Tibial nerve (tissue), 3 donors: ENCODE measurements around the gene THAP11.

ENCODE experiments used
- POLR2A ChIP-seq, 2 donors: fragments of 450-650 bp; IDR thresholded peaks; one replicate each; pipeline ENCODE4 v1.6.1; 2017; ENCODE audit warnings: antibody characterized with exemption in 2 of 2, mild to moderate bottlenecking in 2 of 2, moderate library complexity in 2 of 2
- TF ChIP-seq, protein P1 (sequence below), 5 experiments: fragments of 200-600 bp in 3 of 5; fragments of 450-650 bp in 2 of 5; sonication (generic) in 3 of 5; IDR thresholded peaks; one replicate each; pipeline ENCODE4 v1.5.1; 2016 to 2019; ENCODE audit warnings: antibody characterized with exemption in 5 of 5, mild to moderate bottlenecking in 3 of 5, moderate library complexity in 2 of 5

DNA sequence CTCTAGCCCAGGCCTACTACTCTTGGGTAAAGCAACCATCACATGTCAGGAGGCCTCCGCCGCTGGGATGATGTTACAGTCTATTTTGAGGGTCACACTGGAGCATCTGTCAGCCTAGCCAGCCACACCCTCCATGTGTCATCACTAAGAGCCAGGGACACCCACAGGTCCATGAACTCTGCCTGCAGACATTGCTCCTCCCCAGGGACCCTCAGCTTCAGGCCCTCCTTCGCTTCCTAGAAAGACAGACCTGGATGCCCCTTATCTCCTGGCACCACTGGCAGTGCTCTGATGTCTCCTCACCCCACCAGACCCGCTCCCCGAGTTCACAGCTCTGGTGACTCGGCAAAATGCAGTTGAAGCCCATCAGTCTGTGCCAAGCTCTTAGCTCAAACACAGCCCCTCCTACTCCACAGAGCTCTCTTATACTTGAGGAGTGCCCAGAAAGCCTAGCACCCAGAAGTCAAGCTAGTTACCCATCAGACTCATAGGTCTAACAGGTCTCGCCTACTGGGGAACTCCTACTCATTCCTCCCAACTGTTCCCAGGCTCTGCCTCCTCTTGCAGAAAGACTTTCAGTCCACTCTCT, 41.7 kb upstream of the THAP11 start:
- TF ChIP-seq, protein P1, sequence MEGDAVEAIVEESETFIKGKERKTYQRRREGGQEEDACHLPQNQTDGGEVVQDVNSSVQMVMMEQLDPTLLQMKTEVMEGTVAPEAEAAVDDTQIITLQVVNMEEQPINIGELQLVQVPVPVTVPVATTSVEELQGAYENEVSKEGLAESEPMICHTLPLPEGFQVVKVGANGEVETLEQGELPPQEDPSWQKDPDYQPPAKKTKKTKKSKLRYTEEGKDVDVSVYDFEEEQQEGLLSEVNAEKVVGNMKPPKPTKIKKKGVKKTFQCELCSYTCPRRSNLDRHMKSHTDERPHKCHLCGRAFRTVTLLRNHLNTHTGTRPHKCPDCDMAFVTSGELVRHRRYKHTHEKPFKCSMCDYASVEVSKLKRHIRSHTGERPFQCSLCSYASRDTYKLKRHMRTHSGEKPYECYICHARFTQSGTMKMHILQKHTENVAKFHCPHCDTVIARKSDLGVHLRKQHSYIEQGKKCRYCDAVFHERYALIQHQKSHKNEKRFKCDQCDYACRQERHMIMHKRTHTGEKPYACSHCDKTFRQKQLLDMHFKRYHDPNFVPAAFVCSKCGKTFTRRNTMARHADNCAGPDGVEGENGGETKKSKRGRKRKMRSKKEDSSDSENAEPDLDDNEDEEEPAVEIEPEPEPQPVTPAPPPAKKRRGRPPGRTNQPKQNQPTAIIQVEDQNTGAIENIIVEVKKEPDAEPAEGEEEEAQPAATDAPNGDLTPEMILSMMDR (IDR thresholded peaks at IDR 0.05), result no peak
- TF ChIP-seq POLR2A (IDR thresholded peaks at IDR 0.05), result no peak
